ENCODE measurements around the gene EDEM2.

DNA sequence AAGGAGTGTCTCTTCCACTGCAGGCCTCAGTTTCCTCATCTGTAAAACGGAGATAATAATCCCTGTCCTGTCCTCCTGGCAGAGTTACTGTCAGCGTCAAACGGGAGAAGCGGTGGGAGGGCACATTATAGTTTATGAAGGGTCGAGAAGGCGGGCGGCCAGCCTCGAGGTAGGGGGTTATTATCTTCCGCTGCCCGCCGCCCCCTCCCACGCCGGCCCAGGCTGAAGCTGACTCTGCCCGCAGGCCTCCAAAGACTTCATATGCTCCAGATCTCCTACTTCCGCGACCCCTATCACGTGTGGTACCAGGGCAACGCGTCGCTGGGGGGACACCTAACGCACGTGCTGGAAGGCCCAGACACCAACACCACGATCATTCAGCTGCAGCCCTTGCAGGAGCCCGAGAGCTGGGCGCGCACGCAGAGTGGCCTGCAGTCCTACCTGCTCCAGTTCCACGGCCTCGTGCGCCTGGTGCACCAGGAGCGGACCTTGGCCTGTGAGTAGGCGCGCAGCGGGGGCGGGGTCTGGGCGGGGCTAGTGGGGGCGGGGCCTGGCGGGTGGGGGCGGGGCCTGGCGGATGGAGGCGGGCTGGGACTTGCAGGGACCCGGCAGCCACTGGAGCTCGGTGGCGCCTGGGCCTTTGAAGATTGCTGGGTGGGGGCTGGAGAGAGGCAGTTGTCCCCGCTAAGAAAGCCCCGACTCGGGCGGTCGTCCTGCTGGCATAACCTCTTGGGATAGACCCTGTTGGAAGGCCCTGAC lies 27.5 kb upstream of the EDEM2 start:
- peak; percentile 65; the same call in 1 of the 2 replicates for TF ChIP-seq BCL6 (CRISPR knock-in tag; IDR thresholded peaks at IDR 0.05)
- TF ChIP-seq EZH2 (conservative IDR thresholded peaks at IDR 0.05; ENCODE audit: low read depth, low read length) = no peak
- peak; percentile 97 to 98 for TF ChIP-seq POLR2A (IDR thresholded peaks at IDR 0.05; ENCODE audit: insufficient read depth in 1 of 2, low read depth in 2 of 2, low read length in 2 of 2)
- TF ChIP-seq ARID3A (IDR thresholded peaks at IDR 0.05; ENCODE audit: low read depth, low read length) = 0 out of 2 replicates have a peak, but pooled peaks have one; percentile 17
- TF ChIP-seq ZBTB40 (IDR thresholded peaks at IDR 0.05) = no peak
- peak; percentile 63 for TF ChIP-seq ZBTB40 (CRISPR knock-in tag; IDR thresholded peaks at IDR 0.05)
- peak; percentile 69; the same call in 1 of the 2 replicates for TF ChIP-seq FOXO1 (CRISPR knock-in tag; IDR thresholded peaks at IDR 0.05)
- peak; percentile 93 for TF ChIP-seq CBX5 (CRISPR knock-in tag; IDR thresholded peaks at IDR 0.05; ENCODE audit: borderline replicate concordance)
- peak; percentile 40; the same call in 1 of the 2 replicates for TF ChIP-seq JDP2 (CRISPR knock-in tag; IDR thresholded peaks at IDR 0.05; ENCODE audit: borderline replicate concordance)
- TF ChIP-seq KDM1A (CRISPR knock-in tag; IDR thresholded peaks at IDR 0.05) = peak; percentile 50; the same call in 1 of the 2 replicates
- TF ChIP-seq HMG20B (CRISPR knock-in tag; conservative IDR thresholded peaks at IDR 0.05) = no peak
- TF ChIP-seq PAX8 (CRISPR knock-in tag; IDR thresholded peaks at IDR 0.05; ENCODE audit: borderline replicate concordance) = 0 out of 2 replicates have a peak, but pooled peaks have one; percentile 76
- TF ChIP-seq PCBP1 (IDR thresholded peaks at IDR 0.05; ENCODE audit: borderline replicate concordance, low read depth, low read length) = 0 out of 2 replicates have a peak, but pooled peaks have one; percentile 68
- peak; percentile 28; the same call in 1 of the 2 replicates for TF ChIP-seq CTCF (CRISPR knock-in tag; IDR thresholded peaks at IDR 0.05)

Data from HepG2 (cell line).